Kidney capillary endothelial cell (primary cell): Measurements from ENCODE around the gene C19orf67.
"Not testable (repeated sequence)": the region's sequence is repeated elsewhere in the genome, so short reads cannot be mapped to it uniquely, and the experiment has no call there.

Experiments used
- DNase-seq: peaks from one replicate; pipeline ENCODE4 v3.0.0-alpha.2; 2018; ENCODE audit warnings: low spot score

Gene C19orf67

GRCh38 chr19:14056069-14056666, 29.4 kb downstream of the C19orf67 start:
- no peak for DNase-seq

- no peak for DNase-seq
Measured at GRCh38 chr19:14055396-14055795, 30.2 kb downstream of the C19orf67 start.

GRCh38 chr19:14054721-14055120, 30.9 kb downstream of the C19orf67 start:
- no peak for DNase-seq

- no peak for DNase-seq
Measured at GRCh38 chr19:14054099-14054498, 31.5 kb downstream of the C19orf67 start.

GRCh38 chr19:14053500-14053899, 32.1 kb downstream of the C19orf67 start:
- DNase-seq = no peak

GRCh38 chr19:14053032-14053431, 32.6 kb downstream of the C19orf67 start:
- DNase-seq = no peak

GRCh38 chr19:14052470-14052869, 33.1 kb downstream of the C19orf67 start:
- DNase-seq = no peak

GRCh38 chr19:14051980-14052379, 33.6 kb downstream of the C19orf67 start:
- no peak for DNase-seq

- not testable (repeated sequence) for DNase-seq
Measured at GRCh38 chr19:14050961-14051360, 34.6 kb downstream of the C19orf67 start.

- DNase-seq = no peak
Measured at GRCh38 chr19:14050512-14050911, 35.1 kb downstream of the C19orf67 start.

- no peak for DNase-seq
Measured at GRCh38 chr19:14048443-14049153, 37.0 kb downstream of the C19orf67 start.

- not testable (repeated sequence) for DNase-seq
Measured at GRCh38 chr19:14047866-14048265, 37.7 kb downstream of the C19orf67 start.

GRCh38 chr19:14042659-14043608, 42.6 kb downstream of the C19orf67 start:
- DNase-seq = peak; percentile 66

GRCh38 chr19:14039181-14039580, 46.4 kb downstream of the C19orf67 start:
- DNase-seq = no peak

- DNase-seq = no peak
Measured at GRCh38 chr19:14035706-14036105, 49.9 kb downstream of the C19orf67 start.

GRCh38 chr19:14035159-14035558, 50.4 kb downstream of the C19orf67 start:
- not testable (repeated sequence) for DNase-seq

- no peak for DNase-seq
Measured at GRCh38 chr19:14033946-14034345, 51.6 kb downstream of the C19orf67 start.

- DNase-seq = peak; percentile 34
Measured at GRCh38 chr19:14031719-14032480, 53.7 kb downstream of the C19orf67 start, which contains the start of gene IL27RA. IL27RA (plus strand) TSS chr19:14031762; CDS start chr19:14031873, 111 bp downstream.
